Stimulated activated CD8-positive, alpha-beta memory T cell treated with anti-CD3 and anti-CD28 coated beads, Interleukin-4, amount 100 ng/mL, for 24 hours (primary cell): ENCODE measurements around the gene PHF3.

Source experiments
- DNase-seq: peaks from one replicate; pipeline ENCODE4 v3.0.0-alpha.2; 2020; ENCODE audit warnings: low read depth

The PHF3 gene, protein sequence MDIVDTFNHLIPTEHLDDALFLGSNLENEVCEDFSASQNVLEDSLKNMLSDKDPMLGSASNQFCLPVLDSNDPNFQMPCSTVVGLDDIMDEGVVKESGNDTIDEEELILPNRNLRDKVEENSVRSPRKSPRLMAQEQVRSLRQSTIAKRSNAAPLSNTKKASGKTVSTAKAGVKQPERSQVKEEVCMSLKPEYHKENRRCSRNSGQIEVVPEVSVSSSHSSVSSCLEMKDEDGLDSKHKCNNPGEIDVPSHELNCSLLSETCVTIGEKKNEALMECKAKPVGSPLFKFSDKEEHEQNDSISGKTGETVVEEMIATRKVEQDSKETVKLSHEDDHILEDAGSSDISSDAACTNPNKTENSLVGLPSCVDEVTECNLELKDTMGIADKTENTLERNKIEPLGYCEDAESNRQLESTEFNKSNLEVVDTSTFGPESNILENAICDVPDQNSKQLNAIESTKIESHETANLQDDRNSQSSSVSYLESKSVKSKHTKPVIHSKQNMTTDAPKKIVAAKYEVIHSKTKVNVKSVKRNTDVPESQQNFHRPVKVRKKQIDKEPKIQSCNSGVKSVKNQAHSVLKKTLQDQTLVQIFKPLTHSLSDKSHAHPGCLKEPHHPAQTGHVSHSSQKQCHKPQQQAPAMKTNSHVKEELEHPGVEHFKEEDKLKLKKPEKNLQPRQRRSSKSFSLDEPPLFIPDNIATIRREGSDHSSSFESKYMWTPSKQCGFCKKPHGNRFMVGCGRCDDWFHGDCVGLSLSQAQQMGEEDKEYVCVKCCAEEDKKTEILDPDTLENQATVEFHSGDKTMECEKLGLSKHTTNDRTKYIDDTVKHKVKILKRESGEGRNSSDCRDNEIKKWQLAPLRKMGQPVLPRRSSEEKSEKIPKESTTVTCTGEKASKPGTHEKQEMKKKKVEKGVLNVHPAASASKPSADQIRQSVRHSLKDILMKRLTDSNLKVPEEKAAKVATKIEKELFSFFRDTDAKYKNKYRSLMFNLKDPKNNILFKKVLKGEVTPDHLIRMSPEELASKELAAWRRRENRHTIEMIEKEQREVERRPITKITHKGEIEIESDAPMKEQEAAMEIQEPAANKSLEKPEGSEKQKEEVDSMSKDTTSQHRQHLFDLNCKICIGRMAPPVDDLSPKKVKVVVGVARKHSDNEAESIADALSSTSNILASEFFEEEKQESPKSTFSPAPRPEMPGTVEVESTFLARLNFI (N-terminal part only)

GRCh38 chr6:63635588-63636517, at the start of gene PHF3:
Gene PHF3 (plus strand): TSS chr6:63635802. CDS start chr6:63646552, 10,750 bp downstream.
- peak; percentile 86 for DNase-seq

DNA sequence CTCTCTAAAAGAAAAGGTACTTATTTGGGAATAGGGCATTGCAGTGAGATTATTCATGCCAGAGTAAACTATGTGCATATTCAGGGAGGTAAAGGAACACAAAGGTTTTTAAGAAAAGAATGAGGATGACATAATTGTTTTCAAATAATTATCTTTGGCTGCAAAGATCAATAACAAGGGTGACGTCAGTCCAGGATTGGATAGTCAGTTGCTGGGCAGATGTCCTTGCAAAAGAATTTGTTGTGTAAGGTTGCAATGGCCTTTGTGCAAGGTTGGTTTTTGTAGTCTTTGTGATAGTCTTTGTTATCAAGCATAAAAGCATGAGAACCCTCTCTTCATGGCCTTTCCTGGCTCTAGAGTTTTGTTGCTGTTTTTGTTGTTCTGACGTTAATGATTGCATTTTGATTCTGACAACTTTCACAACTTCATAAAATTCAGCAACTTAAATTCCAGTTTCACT, 45.6 kb upstream of the PHF3 start:
- no peak for DNase-seq

GRCh38 chr6:63592886-63593285, 42.7 kb upstream of the PHF3 start:
- DNase-seq: no peak

GRCh38 chr6:63597141-63598048, 38.2 kb upstream of the PHF3 start:
- no peak for DNase-seq

DNA sequence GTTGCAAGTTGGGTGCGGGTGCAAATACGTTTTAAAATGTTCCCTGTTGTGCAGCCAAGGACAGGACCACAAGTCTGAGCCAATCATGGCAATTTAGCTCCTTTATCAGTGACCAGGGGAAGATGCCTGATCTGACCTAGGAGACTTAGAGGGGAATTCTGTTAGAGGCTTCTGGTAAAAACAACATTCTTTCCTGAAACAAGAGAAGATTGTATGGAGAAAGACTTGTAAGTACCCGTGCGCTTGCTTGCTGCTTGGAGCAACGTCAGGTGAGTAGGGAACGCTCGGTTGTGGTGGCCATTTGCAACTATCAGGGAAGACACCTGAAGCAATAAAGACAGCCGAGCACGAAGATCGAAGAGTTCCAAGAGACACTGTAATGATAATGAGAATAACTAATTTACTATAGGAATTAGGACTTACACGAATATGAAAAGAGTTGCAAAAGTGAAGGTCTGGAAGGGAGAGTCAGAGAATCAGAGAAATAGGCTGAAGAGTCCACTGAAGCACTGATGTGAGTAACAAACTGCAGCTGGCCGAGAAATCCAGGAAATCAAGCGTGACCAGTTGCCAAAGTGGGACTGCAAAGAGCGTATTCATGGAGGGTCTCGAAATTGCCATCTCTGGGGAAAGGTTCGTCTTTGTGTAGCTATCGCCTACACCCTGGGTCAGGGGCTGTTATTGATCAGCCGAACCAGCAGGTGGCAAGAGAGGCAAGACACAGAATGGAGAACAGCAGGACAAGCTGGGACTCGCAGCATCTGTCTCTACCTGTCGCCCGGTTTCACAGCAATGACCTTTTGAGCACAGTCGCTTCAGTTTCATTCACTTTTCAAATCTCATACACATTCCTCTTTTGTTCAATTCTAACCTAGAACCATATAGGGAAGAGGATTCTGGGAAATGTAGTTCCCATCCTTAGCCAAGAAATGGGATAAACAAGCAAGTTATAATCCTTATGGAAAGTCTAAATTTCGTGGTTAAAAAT, 37.3 kb upstream of the PHF3 start:
- DNase-seq: peak; percentile 55

DNA sequence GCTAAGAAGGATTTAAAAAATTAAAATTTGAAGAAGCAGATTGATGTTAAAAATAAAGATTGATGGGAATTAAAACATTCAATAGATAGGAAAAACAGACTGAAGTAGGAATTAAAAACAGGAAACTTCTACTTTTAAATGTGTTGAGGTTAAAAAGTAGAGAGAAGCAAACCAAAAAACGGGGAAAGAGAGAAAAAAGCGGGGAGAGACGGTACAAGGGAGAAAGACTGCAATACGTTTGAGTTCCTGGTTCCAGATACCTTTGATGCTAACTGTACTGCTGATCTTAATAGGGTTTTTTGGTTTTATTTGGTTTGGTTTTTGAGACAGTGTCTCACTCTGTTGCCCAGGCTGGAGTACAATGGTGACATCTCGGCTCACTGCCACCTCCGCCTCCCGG, 36.4 kb upstream of the PHF3 start:
- DNase-seq: no peak

DNA sequence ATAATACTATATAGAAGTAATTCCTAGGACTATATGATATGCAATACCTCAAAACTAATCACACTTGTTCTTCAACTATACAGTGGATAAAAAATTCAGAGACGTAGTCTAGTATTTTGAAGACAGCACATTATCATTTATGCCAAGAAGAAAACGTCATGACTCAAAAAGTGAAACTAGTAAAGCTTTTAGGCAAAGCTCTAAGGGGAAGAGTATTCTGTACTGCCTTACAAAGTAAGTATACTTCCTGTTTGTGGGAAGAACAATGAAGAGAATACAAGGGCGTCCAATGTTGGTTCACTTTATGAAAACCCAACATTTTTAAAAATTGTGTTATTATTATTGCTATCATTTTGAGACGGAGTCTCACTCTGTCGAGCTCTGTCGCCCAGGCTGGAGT, 35.5 kb upstream of the PHF3 start:
- DNase-seq: no peak

GRCh38 chr6:63609231-63609630, 26.4 kb upstream of the PHF3 start:
- DNase-seq: no peak

- DNase-seq: no peak
Measured at GRCh38 chr6:63610944-63611343, 24.7 kb upstream of the PHF3 start.

- no peak for DNase-seq
Measured at GRCh38 chr6:63611560-63611959, 24.0 kb upstream of the PHF3 start.

GRCh38 chr6:63615590-63615989, 20.0 kb upstream of the PHF3 start:
- no peak for DNase-seq

DNA sequence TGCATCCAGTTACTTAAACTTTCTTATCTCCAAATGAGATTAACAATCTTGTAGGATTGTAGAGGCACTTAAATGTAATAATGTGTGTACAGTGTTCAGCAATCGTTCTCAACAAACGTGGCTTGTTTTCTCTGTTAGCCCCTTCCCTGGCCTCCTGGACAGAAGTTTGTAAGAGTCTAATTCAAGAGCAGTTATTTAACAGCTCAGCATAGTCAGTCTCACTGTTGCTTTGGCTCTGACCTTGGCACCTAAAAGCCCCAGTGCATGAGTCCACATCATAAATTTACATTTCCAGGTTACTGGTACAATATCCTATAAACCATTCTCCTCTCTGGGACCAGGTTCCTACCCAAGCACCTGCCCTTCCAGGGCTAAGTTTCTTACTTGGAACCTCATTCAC, 11.5 kb upstream of the PHF3 start:
- DNase-seq: no peak

DNA sequence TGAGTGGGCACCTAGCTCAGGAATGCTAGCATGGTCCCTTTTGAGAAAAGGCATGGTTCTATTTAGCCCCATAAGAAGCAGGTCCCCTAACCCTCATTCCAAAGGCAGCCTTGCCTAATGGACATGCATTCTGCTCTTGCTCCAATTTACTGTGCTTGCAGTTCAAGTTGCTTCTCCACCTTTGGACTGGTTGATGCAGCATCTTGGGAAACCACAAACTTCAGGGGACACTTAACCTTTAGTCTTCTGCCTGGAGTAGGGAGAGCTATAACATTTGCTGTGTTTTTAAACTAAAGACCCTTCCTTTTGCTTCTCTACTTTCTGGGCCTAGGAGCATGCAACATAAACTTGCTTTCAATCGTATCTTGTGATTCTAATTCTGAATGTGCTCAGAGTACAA, 5.1 kb upstream of the PHF3 start:
- no peak for DNase-seq

- no peak for DNase-seq
Measured at GRCh38 chr6:63634630-63635029, 972 bp upstream of the PHF3 start.

GRCh38 chr6:63635215-63635587, 401 bp upstream of the PHF3 start:
- no peak for DNase-seq

DNA sequence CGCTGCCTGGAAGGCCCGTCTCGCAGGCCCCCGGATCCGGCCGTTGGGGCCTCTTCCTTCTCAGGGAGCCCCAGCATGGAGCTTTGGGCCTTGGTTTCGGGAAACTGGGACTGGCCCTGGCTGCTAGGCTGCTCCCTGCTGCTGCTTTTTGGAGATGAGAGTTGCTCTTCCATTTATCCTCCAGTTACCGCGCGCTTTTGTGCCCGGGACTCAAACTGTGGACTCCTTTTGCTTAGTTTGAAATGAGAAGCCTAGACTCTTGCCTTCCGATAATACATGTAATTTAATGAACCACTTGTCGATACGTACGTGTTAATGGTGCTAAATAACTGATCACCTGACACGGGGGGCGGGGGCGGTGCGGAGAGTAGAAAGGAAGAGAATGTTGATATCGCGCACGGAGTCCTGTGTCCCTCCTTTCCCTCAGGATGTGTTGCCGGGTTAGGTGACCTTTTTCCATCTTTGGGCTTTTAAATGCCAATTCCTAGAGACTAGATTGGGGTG, 968 bp downstream of the PHF3 start:
- peak; percentile 37 for DNase-seq

DNA sequence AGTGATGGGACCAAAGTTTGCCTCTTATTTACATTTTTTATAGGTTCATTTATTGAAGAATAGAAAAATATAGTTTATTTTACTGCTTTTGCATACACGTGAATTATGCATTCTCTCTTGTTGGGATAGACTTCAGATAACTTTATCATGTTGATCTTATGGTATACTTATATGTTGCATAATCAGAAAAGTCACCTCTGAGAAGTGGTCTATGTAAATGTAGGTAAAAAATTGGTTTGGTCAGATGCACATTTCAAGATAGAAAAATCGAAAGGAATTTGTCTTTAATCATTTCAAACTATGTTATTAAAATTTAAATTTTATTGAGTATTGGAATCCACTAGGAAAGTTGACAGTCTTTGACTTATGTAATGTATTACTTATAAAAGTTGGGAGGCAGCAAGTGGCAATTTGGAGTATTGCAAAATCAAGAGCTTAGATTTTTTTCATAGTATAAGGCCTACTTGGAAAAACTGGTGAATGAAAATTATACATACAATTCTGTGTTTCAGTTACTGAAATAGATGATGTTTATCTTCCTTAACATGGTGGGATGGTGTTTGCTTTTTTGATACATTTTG, 2.4 kb downstream of the PHF3 start:
- DNase-seq: no peak

- no peak for DNase-seq
Measured at GRCh38 chr6:63640062-63640461, 4.5 kb downstream of the PHF3 start.
